KMS-11 (cell line): ENCODE results near the gene EIF4G1.

Source experiments
- H2AFZ ChIP-seq: fragments of 200-600 bp; sonication (generic); 2 replicates; pipeline ENCODE4 v1.6.1; 2016; ENCODE audit warnings: antibody characterized with exemption, mixed run types, low read depth
- H3K27ac ChIP-seq: fragments of 200-600 bp; sonication (generic); 2 replicates; pipeline ENCODE4 v1.6.1; 2016; ENCODE audit warnings: mild to moderate bottlenecking, mixed run types
- H3K27me3 ChIP-seq: fragments of 200-600 bp; sonication (generic); 2 replicates; pipeline ENCODE4 v1.6.1; 2017; ENCODE audit warnings: mild to moderate bottlenecking, low read depth, mixed run types, moderate library complexity; ENCODE audit not compliant: insufficient read depth
- H3K36me3 ChIP-seq: fragments of 200-600 bp; sonication (generic); 2 replicates; pipeline ENCODE4 v1.6.1; 2017; ENCODE audit warnings: mild to moderate bottlenecking, mixed run types; ENCODE audit not compliant: insufficient read depth
- H3K4me1 ChIP-seq: fragments of 200-600 bp; sonication (generic); 2 replicates; pipeline ENCODE4 v1.6.1; 2016; ENCODE audit warnings: mild to moderate bottlenecking, low read depth, mixed run types; ENCODE audit not compliant: poor library complexity, severe bottlenecking
- H3K4me2 ChIP-seq: fragments of 200-600 bp; sonication (generic); 2 replicates; pipeline ENCODE4 v1.7.0; 2016; ENCODE audit warnings: mild to moderate bottlenecking, mixed run types
- H3K4me3 ChIP-seq: fragments of 200-600 bp; sonication (generic); IDR thresholded peaks from 2 replicates; pipeline ENCODE4 v1.6.1; 2017; ENCODE audit warnings: low read depth, low read length, mixed read lengths; ENCODE audit not compliant: insufficient read depth
- H3K79me2 ChIP-seq: fragments of 200-600 bp; sonication (generic); 2 replicates; pipeline ENCODE4 v1.6.1; 2016; ENCODE audit warnings: low read depth, mixed run types; ENCODE audit not compliant: insufficient read depth
- H3K9ac ChIP-seq: fragments of 200-600 bp; sonication (generic); 2 replicates; pipeline ENCODE4 v1.6.1; 2016; ENCODE audit warnings: mild to moderate bottlenecking, mixed run types
- H4K20me1 ChIP-seq: fragments of 200-600 bp; sonication (generic); 2 replicates; pipeline ENCODE4 v1.6.1; 2016; ENCODE audit warnings: mild to moderate bottlenecking, mixed run types; ENCODE audit not compliant: insufficient read depth
- TF ChIP-seq, protein P1 (sequence below): fragments of 200-600 bp; sonication (generic); conservative IDR thresholded peaks from 2 replicates; pipeline ENCODE4 v1.6.1; 2017; ENCODE audit warnings: low read depth, mild to moderate bottlenecking, antibody characterized with exemption, low read length, moderate library complexity, mixed read lengths

EIF4G1 gene

GRCh38 chr3:184382326-184383032 lies 68.1 kb downstream of the EIF4G1 start:
- Histone ChIP-seq H3K4me2 (no peak overlapping the region), H3K9ac (no peak overlapping the region)
- TF ChIP-seq, protein P1, sequence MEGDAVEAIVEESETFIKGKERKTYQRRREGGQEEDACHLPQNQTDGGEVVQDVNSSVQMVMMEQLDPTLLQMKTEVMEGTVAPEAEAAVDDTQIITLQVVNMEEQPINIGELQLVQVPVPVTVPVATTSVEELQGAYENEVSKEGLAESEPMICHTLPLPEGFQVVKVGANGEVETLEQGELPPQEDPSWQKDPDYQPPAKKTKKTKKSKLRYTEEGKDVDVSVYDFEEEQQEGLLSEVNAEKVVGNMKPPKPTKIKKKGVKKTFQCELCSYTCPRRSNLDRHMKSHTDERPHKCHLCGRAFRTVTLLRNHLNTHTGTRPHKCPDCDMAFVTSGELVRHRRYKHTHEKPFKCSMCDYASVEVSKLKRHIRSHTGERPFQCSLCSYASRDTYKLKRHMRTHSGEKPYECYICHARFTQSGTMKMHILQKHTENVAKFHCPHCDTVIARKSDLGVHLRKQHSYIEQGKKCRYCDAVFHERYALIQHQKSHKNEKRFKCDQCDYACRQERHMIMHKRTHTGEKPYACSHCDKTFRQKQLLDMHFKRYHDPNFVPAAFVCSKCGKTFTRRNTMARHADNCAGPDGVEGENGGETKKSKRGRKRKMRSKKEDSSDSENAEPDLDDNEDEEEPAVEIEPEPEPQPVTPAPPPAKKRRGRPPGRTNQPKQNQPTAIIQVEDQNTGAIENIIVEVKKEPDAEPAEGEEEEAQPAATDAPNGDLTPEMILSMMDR, result no peak

GRCh38 chr3:184383033-184383740 lies 68.8 kb downstream of the EIF4G1 start:
- no peaks in the 10 kb centered on the region for H3K4me1 ChIP-seq
- no peak overlapping the region for H3K4me2 ChIP-seq
- TF ChIP-seq, protein P1, result no peak
- peaks cover 26% of the 10 kb centered on the region for H3K27me3 ChIP-seq
- no peaks in the 10 kb centered on the region for H3K79me2 ChIP-seq
- no peaks in the 10 kb centered on the region for H4K20me1 ChIP-seq
- H3K36me3 ChIP-seq, result no peaks in the 10 kb centered on the region
- no peak overlapping the region for H3K9ac ChIP-seq
- no peak overlapping the region for H2AFZ ChIP-seq
- no peak overlapping the region for H3K27ac ChIP-seq
- no peak overlapping the region for H3K4me3 ChIP-seq

More at GRCh38 chr3:184382326-184383032, 68.1 kb downstream of the EIF4G1 start:
- no peaks in the 10 kb centered on the region for H3K79me2 ChIP-seq
- H3K36me3 ChIP-seq, result no peaks in the 10 kb centered on the region
- peaks cover 33% of the 10 kb centered on the region for H3K27me3 ChIP-seq
- H2AFZ ChIP-seq, result no peak overlapping the region
- H3K4me1 ChIP-seq, result no peaks in the 10 kb centered on the region
- no peaks in the 10 kb centered on the region for H4K20me1 ChIP-seq
- H3K27ac ChIP-seq, result no peak overlapping the region
- no peak overlapping the region for H3K4me3 ChIP-seq

- H3K36me3 ChIP-seq, result no peaks in the 10 kb centered on the region
- no peak overlapping the region for H3K27ac ChIP-seq
- peaks cover 14% of the 10 kb centered on the region for H3K27me3 ChIP-seq
- TF ChIP-seq, protein P1, result no peak
- no peaks in the 10 kb centered on the region for H4K20me1 ChIP-seq
- H3K4me2 ChIP-seq, result no peak overlapping the region
- no peak overlapping the region for H3K9ac ChIP-seq
- no peaks in the 10 kb centered on the region for H3K79me2 ChIP-seq
- no peak overlapping the region for H3K4me3 ChIP-seq
- no peak overlapping the region for H2AFZ ChIP-seq
- H3K4me1 ChIP-seq, result no peaks in the 10 kb centered on the region
Measured at GRCh38 chr3:184384342-184384741, 69.9 kb downstream of the EIF4G1 start.
